HUES48 (cell line): Measurements from ENCODE around the gene MICALL1.

Experiments used
- H3K27ac ChIP-seq: one replicate; pipeline ENCODE4 v1.7.0; 2013; ENCODE audit warnings: low read depth, low read length, inconsistent platforms
- H3K27me3 ChIP-seq: 2 replicates; pipeline ENCODE4 v1.6.1; 2013; ENCODE audit warnings: mild to moderate bottlenecking, low read length; ENCODE audit not compliant: control insufficient read depth, insufficient read depth
- H3K36me3 ChIP-seq: 2 replicates; pipeline ENCODE4 v1.6.1; 2013; ENCODE audit warnings: low read length; ENCODE audit not compliant: control insufficient read depth, insufficient read depth
- H3K4me1 ChIP-seq: 2 replicates; pipeline ENCODE4 v1.6.1; 2013; ENCODE audit warnings: mild to moderate bottlenecking, low read length; ENCODE audit not compliant: control insufficient read depth, insufficient read depth
- H3K4me3 ChIP-seq: 2 replicates; pipeline ENCODE4 v1.5.1; 2013; ENCODE audit warnings: mild to moderate bottlenecking, low read depth, low read length
- H3K9ac ChIP-seq: 2 replicates; pipeline ENCODE4 v1.6.1; 2013; ENCODE audit warnings: mild to moderate bottlenecking, low read depth, low read length, moderate library complexity
- H3K9me3 ChIP-seq: 2 replicates; pipeline ENCODE4 v1.6.1; 2013; ENCODE audit warnings: low read length; ENCODE audit not compliant: control insufficient read depth, insufficient read depth

MICALL1 gene

DNA sequence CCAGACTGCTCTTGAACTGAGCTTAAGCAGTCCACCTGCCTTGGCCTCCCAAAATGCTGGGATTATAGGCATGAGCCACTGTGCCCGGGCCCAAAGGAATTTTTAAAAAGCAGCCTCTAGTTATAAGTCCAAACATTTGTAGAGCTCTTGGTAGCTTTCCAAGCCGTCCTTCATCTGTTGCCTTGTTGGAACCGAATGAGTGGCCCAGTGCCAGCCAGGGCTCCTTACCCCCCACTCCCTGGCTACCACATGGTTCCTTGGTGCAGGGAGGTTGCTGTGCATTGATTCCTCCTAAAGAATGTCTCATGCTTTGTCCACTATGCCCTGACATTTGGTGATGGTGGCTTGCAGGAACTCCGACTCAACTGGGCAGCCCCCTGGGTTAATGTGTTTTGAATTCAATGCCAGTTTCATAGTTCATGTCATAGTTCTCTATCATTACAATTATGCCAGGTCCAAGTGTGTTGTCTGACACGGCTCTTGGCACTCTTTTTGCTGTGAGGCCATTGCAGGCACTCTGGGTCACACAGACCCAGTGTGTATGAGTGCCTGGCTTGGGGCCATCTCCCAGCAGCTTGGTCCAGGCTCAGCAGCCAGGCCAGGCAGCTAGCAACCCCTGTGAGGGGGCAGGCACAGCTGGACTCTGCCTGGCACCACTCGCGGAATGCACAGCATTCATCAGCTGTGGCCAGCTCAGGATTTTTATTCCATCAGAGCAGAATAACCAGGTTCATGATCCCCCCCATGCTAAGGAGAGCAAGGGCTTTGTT, 13.3 kb upstream of the MICALL1 start:
- Histone ChIP-seq H3K4me3 (no peak overlapping the region), H3K9ac (no peak overlapping the region), H3K27me3 (no peaks in the 10 kb centered on the region), H3K4me1 (peaks cover 21% of the 10 kb centered on the region), H3K36me3 (peaks cover 39% of the 10 kb centered on the region), H3K9me3 (no peaks in the 10 kb centered on the region), H3K27ac (no peak overlapping the region)

DNA sequence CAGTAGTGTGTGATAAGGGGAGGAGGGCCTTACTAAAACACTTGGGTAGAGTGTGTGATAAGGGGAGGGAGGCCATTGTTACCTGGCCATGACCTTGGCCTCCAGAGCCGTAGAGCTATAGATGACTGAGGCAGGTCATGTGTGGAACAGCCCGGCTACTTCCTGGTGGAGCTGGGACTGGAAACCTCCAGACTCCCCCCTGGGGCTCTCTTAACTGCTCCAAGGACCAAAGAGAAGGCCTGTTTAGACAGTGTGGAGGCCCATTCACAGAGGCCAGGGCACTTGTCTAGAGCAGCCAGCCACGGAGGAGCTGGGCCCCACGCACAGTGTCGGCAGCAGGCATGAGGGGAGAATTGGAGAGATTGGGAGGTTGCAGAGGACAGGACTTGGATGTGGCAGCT, 12.5 kb upstream of the MICALL1 start:
- no peak overlapping the region for H3K27ac ChIP-seq
- no peak overlapping the region for H3K4me3 ChIP-seq
- H3K9me3 ChIP-seq, result no peaks in the 10 kb centered on the region
- H3K4me1 ChIP-seq, result peaks cover 25% of the 10 kb centered on the region
- H3K9ac ChIP-seq, result no peak overlapping the region
- peaks cover 31% of the 10 kb centered on the region for H3K36me3 ChIP-seq
- H3K27me3 ChIP-seq, result no peaks in the 10 kb centered on the region

DNA sequence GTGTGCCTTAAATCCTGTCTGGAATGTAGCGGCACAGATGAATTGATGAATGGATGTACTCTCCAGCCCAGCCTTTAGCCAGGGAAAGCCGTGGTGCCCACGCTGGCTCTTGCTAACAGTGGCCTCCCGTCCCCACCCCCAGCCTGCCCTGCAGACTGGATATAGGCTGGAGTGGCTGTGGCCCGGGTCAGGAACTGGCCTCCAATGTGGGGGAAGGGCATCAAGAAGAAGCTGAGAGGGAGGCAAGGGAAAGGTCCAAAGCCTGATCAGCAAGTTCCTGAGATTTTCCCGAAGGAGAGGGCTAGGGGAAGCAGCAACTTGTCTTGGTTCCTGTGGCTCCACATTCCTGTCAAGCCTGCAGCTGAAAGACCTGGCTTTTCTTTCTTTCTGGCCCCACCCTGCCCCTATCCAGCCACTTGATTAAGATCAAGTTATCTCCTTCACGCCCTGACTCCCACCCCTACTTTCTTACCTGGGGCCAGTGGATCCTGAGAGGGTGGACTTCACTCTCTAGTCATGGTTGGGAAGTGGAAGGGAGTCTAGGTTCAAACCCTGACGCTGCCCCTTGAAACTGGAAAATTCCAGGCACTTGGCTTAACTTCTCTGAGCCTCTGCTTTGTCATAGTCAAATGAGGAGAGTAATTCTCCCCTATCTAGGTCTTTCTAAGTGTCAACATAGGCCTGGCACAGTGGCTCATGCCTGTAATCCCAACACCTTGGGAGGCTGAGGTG, 11.0 kb upstream of the MICALL1 start:
- no peak overlapping the region for H3K9ac ChIP-seq
- peaks cover 16% of the 10 kb centered on the region for H3K36me3 ChIP-seq
- peak overlapping the region; percentile 83 for H3K27ac ChIP-seq

GRCh38 chr22:37896181-37896592, 9.9 kb upstream of the MICALL1 start:
- H3K4me3 ChIP-seq, result no peak overlapping the region
- peak overlapping the region; percentile 68 for H3K27ac ChIP-seq
- no peaks in the 10 kb centered on the region for H3K9me3 ChIP-seq
- H3K4me1 ChIP-seq, result peaks cover 29% of the 10 kb centered on the region
- H3K27me3 ChIP-seq, result no peaks in the 10 kb centered on the region
- H3K9ac ChIP-seq, result no peak overlapping the region
- peaks cover 10% of the 10 kb centered on the region for H3K36me3 ChIP-seq

More for the DNA sequence above, 11.0 kb upstream of the MICALL1 start:
- H3K9me3 ChIP-seq, result no peaks in the 10 kb centered on the region
- peaks cover 29% of the 10 kb centered on the region for H3K4me1 ChIP-seq
- H3K4me3 ChIP-seq, result no peak overlapping the region
- H3K27me3 ChIP-seq, result no peaks in the 10 kb centered on the region

DNA sequence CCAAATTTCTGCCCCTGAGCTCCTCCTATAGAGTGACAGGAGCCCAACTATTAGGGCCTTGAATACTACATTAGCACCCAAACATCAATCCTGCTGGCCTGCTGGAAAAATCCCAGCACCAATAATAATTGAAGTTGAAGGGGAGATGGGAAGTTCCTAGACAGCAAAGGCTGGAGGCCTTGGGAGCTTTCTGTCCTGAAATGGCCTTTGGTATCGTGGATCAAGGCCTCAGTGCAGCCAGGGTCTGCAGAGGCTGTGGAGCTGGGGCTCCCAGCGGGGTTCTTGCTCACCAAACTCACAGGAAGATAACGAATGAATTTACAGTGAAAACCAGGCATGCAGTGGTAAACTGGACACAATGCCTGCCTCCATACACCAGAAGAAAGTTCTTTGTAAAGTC, 9.2 kb upstream of the MICALL1 start:
- no peaks in the 10 kb centered on the region for H3K9me3 ChIP-seq
- no peak overlapping the region for H3K4me3 ChIP-seq
- H3K27ac ChIP-seq, result peak overlapping the region; percentile 68
- H3K9ac ChIP-seq, result no peak overlapping the region
- H3K4me1 ChIP-seq, result peaks cover 29% of the 10 kb centered on the region
- H3K27me3 ChIP-seq, result no peaks in the 10 kb centered on the region
- peaks cover 2% of the 10 kb centered on the region for H3K36me3 ChIP-seq

DNA sequence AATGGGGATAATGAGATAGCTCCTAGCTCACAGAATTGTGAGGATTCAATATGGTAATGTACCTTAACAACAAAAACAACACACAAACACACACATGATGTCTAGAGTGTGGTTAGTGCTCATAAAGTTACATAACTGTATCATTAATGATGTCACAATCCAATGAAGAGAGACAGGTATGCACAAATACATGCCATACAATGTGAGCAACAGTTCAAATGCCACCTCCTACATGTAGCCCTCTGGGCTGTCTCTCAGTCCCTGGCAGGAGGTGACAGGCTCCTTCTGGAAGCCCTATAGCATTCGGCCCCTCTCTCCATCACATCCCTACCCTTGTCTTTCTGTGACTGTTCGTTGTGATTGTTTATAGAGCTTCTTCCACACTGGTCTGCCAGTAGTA, 8.3 kb upstream of the MICALL1 start:
- peaks cover 29% of the 10 kb centered on the region for H3K4me1 ChIP-seq
- H3K4me3 ChIP-seq, result no peak overlapping the region
- H3K27ac ChIP-seq, result no peak overlapping the region
- no peak overlapping the region for H3K9ac ChIP-seq
- no peaks in the 10 kb centered on the region for H3K9me3 ChIP-seq
- H3K27me3 ChIP-seq, result no peaks in the 10 kb centered on the region
- no peaks in the 10 kb centered on the region for H3K36me3 ChIP-seq

- Histone ChIP-seq H3K9ac (0 out of 2 replicates have a peak overlapping the region, but pooled peaks have one; percentile 3), H3K36me3 (no peaks in the 10 kb centered on the region), H3K4me3 (no peak overlapping the region), H3K4me1 (peaks cover 29% of the 10 kb centered on the region), H3K27me3 (no peaks in the 10 kb centered on the region), H3K9me3 (no peaks in the 10 kb centered on the region), H3K27ac (no peak overlapping the region)
Measured at GRCh38 chr22:37898441-37899181, 7.5 kb upstream of the MICALL1 start.

- Histone ChIP-seq H3K27ac (peak overlapping the region; percentile 83), H3K36me3 (no peaks in the 10 kb centered on the region), H3K9me3 (no peaks in the 10 kb centered on the region), H3K9ac (peak overlapping the region; percentile 72; the same call in 1 of the 2 replicates), H3K4me1 (peaks cover 17% of the 10 kb centered on the region), H3K4me3 (peak overlapping the region; percentile 72), H3K27me3 (no peaks in the 10 kb centered on the region)
Measured at GRCh38 chr22:37904572-37905533, 1.2 kb upstream of the MICALL1 start.

GRCh38 chr22:37906364-37907008, 389 bp downstream of the MICALL1 start:
- Histone ChIP-seq H3K36me3 (no peaks in the 10 kb centered on the region), H3K9me3 (no peaks in the 10 kb centered on the region), H3K27ac (peak overlapping the region; percentile 47), H3K4me1 (peaks cover 33% of the 10 kb centered on the region), H3K4me3 (peak overlapping the region; percentile 72), H3K9ac (peak overlapping the region; percentile 74; the same call in 1 of the 2 replicates), H3K27me3 (no peaks in the 10 kb centered on the region)
